Measurements from ENCODE around the gene SYNE1. TPM values are rescaled to one million over a fixed set of nuclear protein-coding genes. Genes with fewer than 3 reads are reported as not detected.

The SYNE1 gene
- total RNA-seq, 1 donor from 2014 or later = 17.4 TPM

GRCh38 chr6:152458648-152459644 is 178.2 kb downstream of the SYNE1 start:
- TF ChIP-seq CTCF (conservative IDR thresholded peaks at IDR 0.05; ENCODE audit: low read depth, low read length) = no peak
- DNase-seq (ENCODE audit: low read depth) = no peak
- no peak overlapping the region for H3K4me3 ChIP-seq (ENCODE audit: low read depth, low read length)

DNA sequence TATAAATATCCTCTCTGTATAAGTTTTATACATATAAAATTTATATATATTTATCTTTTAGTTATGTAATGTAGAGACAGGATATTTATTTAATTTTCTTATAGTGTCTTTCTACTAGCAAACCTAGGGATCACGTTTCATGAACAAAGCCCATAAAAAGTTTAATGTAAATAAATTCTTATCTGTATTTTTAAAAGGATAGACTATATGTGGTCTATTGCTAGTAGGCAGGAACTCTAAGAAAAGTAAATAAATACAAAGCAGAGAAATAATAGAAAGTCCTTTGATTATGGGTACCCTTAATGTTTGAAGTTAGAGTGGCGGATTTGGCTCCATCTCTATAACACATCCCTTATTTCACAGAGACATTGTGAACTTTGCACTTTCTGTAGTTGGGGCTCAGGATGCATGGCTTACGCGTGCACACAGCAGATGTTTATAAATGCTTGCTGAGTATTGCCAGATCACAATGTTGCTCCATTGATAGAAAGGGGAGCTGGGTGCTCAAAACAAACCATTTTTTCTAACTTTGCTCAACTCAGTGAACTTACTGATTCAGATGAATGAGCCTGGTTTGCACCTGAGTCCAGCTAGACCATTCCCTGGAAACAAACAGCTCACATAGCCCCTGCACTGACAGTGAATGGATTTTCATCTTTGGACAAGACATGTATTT is 179.1 kb downstream of the SYNE1 start:
- no peak for DNase-seq (ENCODE audit: low read depth)
- TF ChIP-seq CTCF (conservative IDR thresholded peaks at IDR 0.05; ENCODE audit: low read depth, low read length) = no peak

DNA sequence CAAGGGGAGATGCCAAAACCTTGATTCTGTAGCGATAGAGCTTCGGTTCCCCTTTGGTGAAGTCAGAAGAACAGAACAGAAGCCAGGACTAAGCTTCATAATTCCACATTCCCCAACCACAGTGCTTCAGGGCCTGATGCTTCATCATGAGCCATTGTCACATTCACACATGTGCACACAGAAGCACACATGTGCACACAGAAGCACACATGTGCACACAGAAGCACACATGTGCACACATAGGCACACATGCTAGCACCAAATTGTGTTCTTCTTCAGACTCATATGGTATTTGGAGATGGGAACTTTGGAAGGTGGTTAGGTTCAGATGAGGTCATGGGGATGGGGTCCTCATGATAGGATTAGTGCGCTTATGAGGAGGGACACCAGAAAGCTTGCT is 183.2 kb downstream of the SYNE1 start:
- TF ChIP-seq CTCF (conservative IDR thresholded peaks at IDR 0.05; ENCODE audit: low read depth, low read length) = no peak
- H3K4me3 ChIP-seq (ENCODE audit: low read depth, low read length) = no peak overlapping the region
- DNase-seq (ENCODE audit: low read depth) = no peak

More for the DNA sequence above, 179.1 kb downstream of the SYNE1 start:
- H3K4me3 ChIP-seq (ENCODE audit: low read depth, low read length) = no peak overlapping the region

DNA sequence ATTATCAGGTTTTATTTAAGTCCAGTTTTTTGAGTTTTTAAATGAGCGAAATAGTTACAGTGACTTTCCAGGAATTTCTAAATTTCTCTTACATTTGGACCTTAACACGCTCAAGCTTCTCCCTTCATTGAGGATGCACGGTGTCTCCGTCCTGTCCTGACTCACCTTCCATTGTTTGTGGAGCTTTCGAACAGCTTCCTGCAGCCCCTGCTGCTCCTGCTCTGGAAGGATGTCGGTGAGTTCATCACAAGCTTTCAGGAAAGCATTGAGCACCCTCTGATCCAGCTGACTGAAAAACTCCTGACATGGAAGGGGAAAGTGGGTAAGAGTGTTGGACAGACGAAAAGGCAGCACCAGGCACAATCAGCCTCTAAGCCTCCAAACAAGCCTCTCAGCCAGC is 183.7 kb downstream of the SYNE1 start:
- TF ChIP-seq CTCF (conservative IDR thresholded peaks at IDR 0.05; ENCODE audit: low read depth, low read length) = no peak
- no peak for DNase-seq (ENCODE audit: low read depth)
- H3K4me3 ChIP-seq (ENCODE audit: low read depth, low read length) = no peak overlapping the region

- no peak for TF ChIP-seq CTCF (conservative IDR thresholded peaks at IDR 0.05; ENCODE audit: low read depth, low read length)
- no peak overlapping the region for H3K4me3 ChIP-seq (ENCODE audit: low read depth, low read length)
- DNase-seq (ENCODE audit: low read depth) = no peak
These were observed 184.5 kb downstream of the SYNE1 start for GRCh38 chr6:152452639-152453038.

- no peak overlapping the region for H3K4me3 ChIP-seq (ENCODE audit: low read depth, low read length)
- no peak for DNase-seq (ENCODE audit: low read depth)
- no peak for TF ChIP-seq CTCF (conservative IDR thresholded peaks at IDR 0.05; ENCODE audit: low read depth, low read length)
These were observed 186.6 kb downstream of the SYNE1 start for GRCh38 chr6:152450519-152450918.

All from epithelial cell of proximal tubule (primary cell).